OCI-LY1 (cell line): ENCODE data around the gene NR6A1.

Source experiments
- H2AFZ ChIP-seq: fragments of 200-600 bp; sonication (generic), shearing (Covaris generic); 2 replicates; pipeline ENCODE4 v1.6.0; 2014; ENCODE audit warnings: antibody characterized with exemption, mild to moderate bottlenecking, low read length
- H3F3A ChIP-seq: fragments of 200-600 bp; sonication (generic), shearing (Covaris generic); 2 replicates; pipeline ENCODE4 v1.6.0; 2014; ENCODE audit warnings: mild to moderate bottlenecking, antibody characterized with exemption, low read length, moderate library complexity; ENCODE audit not compliant: insufficient read depth
- H3K27ac ChIP-seq: fragments of 200-600 bp; sonication (generic); 2 replicates; pipeline ENCODE4 v1.5.1; 2014; ENCODE audit warnings: low read length, mixed run types, mild to moderate bottlenecking, low read depth; ENCODE audit not compliant: poor library complexity, severe bottlenecking
- H3K27me3 ChIP-seq: fragments of 200-600 bp; sonication (generic); 2 replicates; pipeline ENCODE4 v1.6.0; 2014; ENCODE audit warnings: antibody characterized with exemption, mild to moderate bottlenecking, low read length, moderate library complexity; ENCODE audit not compliant: insufficient read depth
- H3K36me3 ChIP-seq: fragments of 200-600 bp; sonication (generic); 2 replicates; pipeline ENCODE4 v1.6.1; 2014; ENCODE audit warnings: mild to moderate bottlenecking, antibody characterized with exemption, low read length, moderate library complexity, mixed read lengths; ENCODE audit not compliant: insufficient read depth
- H3K4me1 ChIP-seq: fragments of 200-600 bp; sonication (generic); 2 replicates; pipeline ENCODE4 v1.5.1; 2014; ENCODE audit warnings: mild to moderate bottlenecking, low read length, moderate library complexity; ENCODE audit not compliant: insufficient read depth, severe bottlenecking
- H3K4me2 ChIP-seq: fragments of 200-600 bp; sonication (generic), shearing (Covaris generic); 2 replicates; pipeline ENCODE4 v1.6.1; 2014; ENCODE audit warnings: low read length
- H3K4me3 ChIP-seq: fragments of 200-600 bp; sonication (generic); 2 replicates; pipeline ENCODE4 v1.5.1; 2014; ENCODE audit warnings: low read length, low read depth, mild to moderate bottlenecking, mixed read lengths; ENCODE audit not compliant: poor library complexity, severe bottlenecking
- H3K79me2 ChIP-seq: fragments of 200-600 bp; shearing (Covaris generic); 2 replicates; pipeline ENCODE4 v1.6.1; 2016; ENCODE audit warnings: mixed run types, low read length, mixed read lengths; ENCODE audit not compliant: insufficient read depth
- H3K9ac ChIP-seq: fragments of 200-600 bp; sonication (generic), shearing (Covaris generic); 2 replicates; pipeline ENCODE4 v1.6.1; 2014; ENCODE audit warnings: mild to moderate bottlenecking, low read length, mixed read lengths
- H3K9me2 ChIP-seq: fragments of 200-600 bp; sonication (generic), shearing (Covaris generic); 2 replicates; pipeline ENCODE4 v1.6.1; 2014; ENCODE audit warnings: low read depth, mild to moderate bottlenecking, low read length, mixed read lengths
- H3K9me3 ChIP-seq: fragments of 200-600 bp; shearing (Covaris generic); 2 replicates; pipeline ENCODE4 v1.6.1; 2014; ENCODE audit warnings: low read length, mixed read lengths
- H4K20me1 ChIP-seq: fragments of 200-600 bp; sonication (generic), shearing (Covaris generic); 2 replicates; pipeline ENCODE4 v1.6.0; 2016; ENCODE audit warnings: mild to moderate bottlenecking, low read length; ENCODE audit not compliant: insufficient read depth
- CTCF ChIP-seq: fragments of 200-600 bp; sonication (generic), shearing (Covaris generic); IDR thresholded peaks from 2 replicates; pipeline ENCODE4 v1.5.1; 2017; ENCODE audit warnings: mild to moderate bottlenecking, antibody characterized with exemption, low read length, moderate library complexity, mixed read lengths
- EZH2 ChIP-seq: fragments of 200-600 bp; sonication (generic), shearing (Covaris generic); IDR thresholded peaks from 2 replicates; pipeline ENCODE4 v1.8.0; 2017; ENCODE audit warnings: borderline replicate concordance, mixed run types, mild to moderate bottlenecking, antibody characterized with exemption, low read length, moderate library complexity, mixed read lengths

Gene NR6A1

GRCh38 chr9:124724415-124725067, 46.6 kb downstream of the NR6A1 start:
- Histone ChIP-seq H3K9ac (no peak overlapping the region), H3K9me3 (no peaks in the 10 kb centered on the region), H3K4me2 (no peak overlapping the region), H3K36me3 (no peaks in the 10 kb centered on the region), H3F3A (no peaks in the 10 kb centered on the region), H3K4me1 (no peaks in the 10 kb centered on the region), H4K20me1 (no peaks in the 10 kb centered on the region), H3K79me2 (no peaks in the 10 kb centered on the region), H3K4me3 (no peak overlapping the region), H3K9me2 (no peaks in the 10 kb centered on the region), H2AFZ (no peak overlapping the region), H3K27me3 (no peaks in the 10 kb centered on the region), H3K27ac (no peak overlapping the region)
- TF ChIP-seq CTCF (no peak), EZH2 (no peak)

- H3F3A ChIP-seq = no peaks in the 10 kb centered on the region
- H3K36me3 ChIP-seq = no peaks in the 10 kb centered on the region
- no peaks in the 10 kb centered on the region for H3K27me3 ChIP-seq
- H3K9me3 ChIP-seq = no peaks in the 10 kb centered on the region
- H4K20me1 ChIP-seq = no peaks in the 10 kb centered on the region
- no peaks in the 10 kb centered on the region for H3K79me2 ChIP-seq
- no peaks in the 10 kb centered on the region for H3K9me2 ChIP-seq
- no peak for TF ChIP-seq CTCF
- no peak for TF ChIP-seq EZH2
- H3K4me1 ChIP-seq = no peaks in the 10 kb centered on the region
- no peak overlapping the region for H3K4me2 ChIP-seq
- no peak overlapping the region for H3K4me3 ChIP-seq
- H3K27ac ChIP-seq = no peak overlapping the region
- H2AFZ ChIP-seq = no peak overlapping the region
- H3K9ac ChIP-seq = no peak overlapping the region
Measured at GRCh38 chr9:124723352-124723751, 47.8 kb downstream of the NR6A1 start.

- Histone ChIP-seq H3K36me3 (no peaks in the 10 kb centered on the region), H3K79me2 (no peaks in the 10 kb centered on the region), H3K27me3 (no peaks in the 10 kb centered on the region), H2AFZ (no peak overlapping the region), H4K20me1 (no peaks in the 10 kb centered on the region), H3K9ac (no peak overlapping the region), H3K9me3 (no peaks in the 10 kb centered on the region), H3K4me1 (no peaks in the 10 kb centered on the region), H3K4me2 (no peak overlapping the region), H3K4me3 (no peak overlapping the region), H3F3A (no peaks in the 10 kb centered on the region), H3K27ac (no peak overlapping the region), H3K9me2 (no peaks in the 10 kb centered on the region)
- TF ChIP-seq CTCF (no peak), EZH2 (no peak)
Measured at GRCh38 chr9:124721109-124721906, 49.8 kb downstream of the NR6A1 start.
